GM12892 (cell line): ENCODE results near the gene PTPN22.

Experiments
- POLR2A ChIP-seq: IDR thresholded peaks from 2 replicates; pipeline ENCODE4 v1.6.1; 2011; ENCODE audit warnings: low read depth, low read length, control low read depth
- POLR2AphosphoS5 ChIP-seq: IDR thresholded peaks from 2 replicates; pipeline ENCODE4 v1.6.1; 2011; ENCODE audit warnings: low read depth, low read length, control low read depth
- TAF1 ChIP-seq: IDR thresholded peaks from 2 replicates; pipeline ENCODE4 v1.6.1; 2011; ENCODE audit warnings: low read depth, mild to moderate bottlenecking, control low read depth, low read length, borderline replicate concordance

- TF ChIP-seq POLR2A (no peak), POLR2AphosphoS5 (no peak), TAF1 (no peak)
Measured at GRCh38 chr1:113879739-113880038, 8.2 kb upstream of the PTPN22 start.
